Neuronal stem cell (in vitro differentiated cells): Measurements from ENCODE around the gene ZNF687.

ENCODE experiments used
- DNase-seq: peaks from one replicate; pipeline ENCODE4 v3.0.0-alpha.2; 2013; ENCODE audit warnings: low spot score
- H2AFZ ChIP-seq: one replicate; pipeline ENCODE4 v1.6.1; 2013; ENCODE audit warnings: mild to moderate bottlenecking, low read length, inconsistent platforms
- H2AK5ac ChIP-seq: 2 replicates; pipeline ENCODE4 v1.6.1; 2013; ENCODE audit warnings: low read depth, mild to moderate bottlenecking, inconsistent platforms, low read length, moderate library complexity, mixed read lengths
- H2BK120ac ChIP-seq: 2 replicates; pipeline ENCODE4 v1.6.1; 2013; ENCODE audit warnings: low read depth, mild to moderate bottlenecking, inconsistent platforms, low read length, moderate library complexity, mixed read lengths
- H2BK12ac ChIP-seq: one replicate; pipeline ENCODE4 v1.6.1; 2013; ENCODE audit warnings: low read length, inconsistent platforms
- H2BK15ac ChIP-seq: 2 replicates; pipeline ENCODE4 v1.6.1; 2013; ENCODE audit warnings: mild to moderate bottlenecking, low read length, inconsistent platforms, mixed read lengths
- H2BK5ac ChIP-seq: one replicate; pipeline ENCODE4 v1.6.1; 2013; ENCODE audit warnings: inconsistent platforms, mild to moderate bottlenecking, low read length, moderate library complexity
- H3K14ac ChIP-seq: one replicate; pipeline ENCODE4 v1.6.1; 2013; ENCODE audit warnings: low read length, inconsistent platforms
- H3K18ac ChIP-seq: 2 replicates; pipeline ENCODE4 v1.6.1; 2013; ENCODE audit warnings: low read length, inconsistent platforms
- H3K23ac ChIP-seq: 2 replicates; pipeline ENCODE4 v1.6.1; 2013; ENCODE audit warnings: low read depth, mild to moderate bottlenecking, mixed read lengths, low read length, inconsistent platforms; ENCODE audit not compliant: poor library complexity
- H3K27ac ChIP-seq: replicated peaks from 3 replicates; pipeline ENCODE4 v1.5.1; 2013; ENCODE audit warnings: low read length, inconsistent platforms
- H3K27me3 ChIP-seq, 3 experiments: 2 replicates each; pipeline ENCODE4 v1.6.1; 2013; ENCODE audit warnings: low read length in 3 of 3, mild to moderate bottlenecking in 2 of 3, inconsistent platforms in 1 of 3, low read depth in 1 of 3, mixed read lengths in 1 of 3, moderate library complexity in 1 of 3; ENCODE audit not compliant: control insufficient read depth in 3 of 3, insufficient read depth in 3 of 3
- H3K36me3 ChIP-seq, 2 donors: replicated peaks in 1 of 2; 2 replicates each; pipeline ENCODE4 v1.6.1; 2013; ENCODE audit warnings: low read length in 2 of 2; ENCODE audit not compliant: control insufficient read depth in 2 of 2, insufficient read depth in 2 of 2
- H3K4ac ChIP-seq: 2 replicates; pipeline ENCODE4 v1.6.1; 2013; ENCODE audit warnings: inconsistent platforms, mild to moderate bottlenecking, low read length, moderate library complexity
- H3K4me1 ChIP-seq, 2 donors: 1 replicate in 1 of 2; 2 replicates in 1 of 2; pipeline ENCODE4 v1.6.1; 2013; ENCODE audit warnings: low read length in 2 of 2, low read depth in 1 of 2; ENCODE audit not compliant: control insufficient read depth in 2 of 2, insufficient read depth in 1 of 2
- H3K4me2 ChIP-seq: one replicate; pipeline ENCODE4 v1.6.1; 2013; ENCODE audit warnings: mild to moderate bottlenecking, low read length, inconsistent platforms; ENCODE audit not compliant: insufficient read depth, poor library complexity, severe bottlenecking
- H3K4me3 ChIP-seq, 2 donors: 2 replicates each; pipeline ENCODE4 v1.5.1; 2013; ENCODE audit warnings: low read length in 2 of 2, mild to moderate bottlenecking in 2 of 2, inconsistent platforms in 1 of 2, moderate library complexity in 1 of 2
- H3K79me1 ChIP-seq: one replicate; pipeline ENCODE4 v1.6.1; 2013; ENCODE audit warnings: low read depth, mild to moderate bottlenecking, inconsistent platforms, low read length, moderate library complexity
- H3K9ac ChIP-seq: one replicate; pipeline ENCODE4 v1.6.1; 2013; ENCODE audit warnings: mild to moderate bottlenecking, low read depth, low read length, inconsistent platforms; ENCODE audit not compliant: poor library complexity
- H3K9me3 ChIP-seq, 2 donors: replicated peaks in 1 of 2; 2 replicates each; pipeline versions ENCODE3 to v1.6.1; 2013; ENCODE audit warnings: low read length in 2 of 2, mild to moderate bottlenecking in 2 of 2, inconsistent platforms in 1 of 2, low read depth in 1 of 2, mixed read lengths in 1 of 2, moderate library complexity in 1 of 2; ENCODE audit not compliant: control insufficient read depth in 2 of 2, insufficient read depth in 1 of 2
- H4K8ac ChIP-seq: one replicate; pipeline ENCODE4 v1.6.1; 2013; ENCODE audit warnings: low read depth, mild to moderate bottlenecking, inconsistent platforms, low read length, moderate library complexity
- H4K91ac ChIP-seq: one replicate; pipeline ENCODE4 v1.6.1; 2013; ENCODE audit warnings: low read length, low read depth, mild to moderate bottlenecking, inconsistent platforms; ENCODE audit not compliant: poor library complexity
- WGBS, 2 donors: extraction: QIAGEN DNeasy Blood & Tissue Kit; methylation state at CpG; one replicate each; pipeline ENCODE4 v1.1.7; 2013; ENCODE audit warnings: missing lambda C conversion rate in 2 of 2, mixed read lengths in 1 of 2; ENCODE audit not compliant: insufficient read length in 2 of 2, insufficient replicate concordance in 1 of 2; ENCODE audit errors: extremely low coverage in 2 of 2; 5-methylcytosine and 5-hydroxymethylcytosine counted together

Gene ZNF687

DNA sequence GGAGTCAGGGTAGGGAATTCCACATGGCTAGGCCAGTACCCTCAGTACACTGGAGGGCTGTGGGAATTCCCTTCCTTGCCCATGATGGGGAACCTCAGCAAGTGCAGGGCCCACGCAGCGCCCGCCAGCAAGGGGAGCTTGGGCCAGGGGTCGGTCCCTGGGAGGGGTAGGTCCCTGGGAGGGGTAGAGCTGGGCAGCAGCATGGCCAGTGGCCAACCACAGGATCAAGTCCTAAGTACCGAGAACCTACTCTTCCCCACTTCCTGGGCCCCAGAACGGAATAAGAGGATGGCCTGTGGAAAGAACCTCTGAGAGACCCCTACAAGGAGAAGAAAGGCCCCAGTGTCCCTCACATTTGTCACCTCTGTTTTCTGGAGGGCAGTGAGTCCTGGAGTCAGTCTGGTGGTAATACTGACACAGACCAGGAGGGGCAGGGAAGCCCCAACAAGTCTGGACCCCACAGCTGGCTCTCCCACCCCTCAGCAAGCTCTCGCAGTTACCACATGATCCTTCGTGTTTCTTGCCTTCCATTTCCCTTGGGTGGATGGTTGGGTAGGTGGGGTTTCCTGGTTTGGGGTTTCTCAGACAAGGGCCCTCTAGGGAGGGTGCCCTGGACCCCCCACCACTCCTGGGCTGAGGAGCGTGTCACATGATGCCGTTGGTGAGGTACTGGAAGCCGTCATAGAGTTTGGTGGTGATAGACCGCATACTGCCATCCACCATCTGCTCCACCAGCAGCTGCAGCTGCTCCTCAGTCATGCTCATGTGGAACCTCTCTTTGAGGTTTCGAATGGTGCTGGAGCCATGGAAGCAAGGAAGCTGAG, 10.3 kb downstream of the ZNF687 start:
- Histone ChIP-seq H3K27me3 (no peaks in the 10 kb centered on the region), H3K23ac (no peak overlapping the region), H3K4me3 (no peak overlapping the region), H4K8ac (peak overlapping the region; percentile 57), H2AK5ac (peak overlapping the region; percentile 49), H3K9me3 (no peaks in the 10 kb centered on the region), H3K18ac (peak overlapping the region; percentile 45), H2BK15ac (no peak overlapping the region), H3K36me3 (peaks cover 49 to 92% of the 10 kb centered on the region in 2 donors), H3K4ac (no peak overlapping the region), H3K9ac (no peak overlapping the region), H2BK120ac (no peak overlapping the region), H2BK5ac (no peak overlapping the region), H3K14ac (no peak overlapping the region), H3K79me1 (peaks cover 18% of the 10 kb centered on the region), H4K91ac (no peak overlapping the region), H3K27ac (peak overlapping the region; percentile 33), H3K4me2 (no peak overlapping the region), H2AFZ (no peak overlapping the region), H2BK12ac (no peak overlapping the region), H3K4me1 (peaks cover 9 to 16% of the 10 kb centered on the region in 2 donors)
- WGBS, 2 donors = no CpG with 5 or more reads among the region's 13 CpGs
- no peak for DNase-seq

DNA sequence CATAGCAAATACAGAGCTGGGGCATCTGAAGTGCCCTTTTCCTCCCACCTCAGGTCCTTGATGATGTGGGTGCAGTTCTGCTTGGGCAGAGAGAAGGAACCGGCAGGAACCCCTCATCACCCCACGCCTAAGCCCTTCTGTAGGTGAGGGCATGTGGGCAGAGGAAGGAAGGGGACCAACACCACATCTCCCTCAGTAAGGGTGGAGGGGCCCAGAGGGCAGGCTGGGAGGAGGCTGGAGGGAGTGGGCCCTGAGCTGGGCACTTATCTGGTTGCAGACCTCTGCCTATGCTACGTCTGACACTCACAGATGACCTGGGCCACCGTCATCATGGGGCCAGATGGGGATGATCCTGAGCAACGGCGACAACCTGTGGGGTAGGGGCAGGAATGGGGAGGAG, 11.0 kb downstream of the ZNF687 start:
- Histone ChIP-seq H3K4me1 (peaks cover 9 to 16% of the 10 kb centered on the region in 2 donors), H3K36me3 (peaks cover 46 to 91% of the 10 kb centered on the region in 2 donors), H2BK120ac (no peak overlapping the region), H2BK5ac (no peak overlapping the region), H3K27ac (no peak overlapping the region), H3K79me1 (peaks cover 11% of the 10 kb centered on the region), H3K14ac (no peak overlapping the region), H2BK12ac (no peak overlapping the region), H2AFZ (no peak overlapping the region), H4K8ac (no peak overlapping the region), H3K4ac (no peak overlapping the region), H3K4me3 (no peak overlapping the region), H3K4me2 (no peak overlapping the region), H2AK5ac (no peak overlapping the region), H3K27me3 (no peaks in the 10 kb centered on the region), H3K18ac (no peak overlapping the region), H3K9me3 (no peaks in the 10 kb centered on the region), H3K23ac (no peak overlapping the region), H3K9ac (no peak overlapping the region), H4K91ac (no peak overlapping the region), H2BK15ac (peak overlapping the region; percentile 41)
- WGBS, 2 donors = no CpG with 5 or more reads among the region's 6 CpGs
- DNase-seq = no peak

DNA sequence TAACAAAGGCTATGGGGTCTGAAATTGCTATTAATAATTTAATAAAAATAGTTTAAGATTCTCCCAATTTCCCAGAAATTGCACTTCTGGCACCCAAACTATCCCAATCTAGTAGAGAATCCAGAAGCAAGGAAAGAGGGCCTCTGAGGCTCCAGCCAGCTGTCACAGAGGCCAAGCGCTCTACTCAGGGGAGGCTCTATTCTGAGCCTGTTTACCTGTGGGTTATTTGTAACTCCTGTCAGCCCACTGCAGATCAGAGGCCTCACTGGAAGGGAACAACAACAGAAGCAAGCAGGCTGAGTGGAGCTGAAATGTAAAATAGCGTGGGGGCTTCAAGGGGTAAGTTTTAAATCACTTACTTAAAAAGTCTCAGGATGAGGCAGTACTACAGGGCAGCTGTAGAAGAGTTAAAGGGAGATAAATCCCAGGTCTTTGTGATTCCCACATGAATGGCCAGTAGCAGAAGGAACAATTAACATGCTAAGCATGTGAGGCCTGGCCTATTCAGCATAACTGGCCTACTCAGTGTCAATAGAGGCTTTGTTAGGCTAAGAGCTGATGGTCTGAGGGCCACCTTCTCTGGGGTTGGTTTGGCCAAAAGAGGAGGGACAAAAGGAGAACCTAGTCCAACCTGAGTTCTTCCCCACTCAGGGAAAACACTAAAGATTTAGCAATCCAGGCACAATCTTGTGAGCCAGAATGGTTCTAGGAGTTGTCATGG, 12.8 kb downstream of the ZNF687 start:
- no peak for DNase-seq
- H2BK5ac ChIP-seq = no peak overlapping the region

DNA sequence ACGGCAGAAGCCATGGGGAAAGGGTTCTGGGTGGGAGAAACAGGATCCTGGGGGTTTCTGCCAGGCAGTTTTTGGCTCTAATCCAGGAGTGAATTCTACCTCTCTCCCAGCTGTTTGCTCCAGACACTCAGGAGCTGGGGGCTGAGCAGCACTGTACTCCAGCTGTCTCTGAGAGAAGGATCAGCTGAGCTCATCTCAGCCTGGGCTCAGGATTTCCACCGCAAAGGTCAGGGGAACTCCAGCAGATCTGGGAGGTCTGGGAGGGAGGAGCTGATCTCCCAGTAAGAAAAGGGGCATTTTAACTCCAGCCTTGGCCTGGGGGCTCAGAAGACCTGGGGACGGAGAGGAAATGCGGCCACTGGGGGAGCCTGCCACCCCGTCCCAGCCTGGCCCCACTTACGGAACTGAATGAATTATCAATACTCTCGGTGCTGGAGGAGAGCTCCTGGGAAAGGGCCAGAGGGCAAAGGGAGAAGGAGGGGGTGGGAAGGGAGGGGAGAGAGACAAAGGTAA, 27.8 kb downstream of the ZNF687 start:
- peak overlapping the region; percentile 32 for H3K18ac ChIP-seq
- H2BK5ac ChIP-seq = no peak overlapping the region
- no peaks in the 10 kb centered on the region for H3K79me1 ChIP-seq
- no peak overlapping the region for H2BK120ac ChIP-seq
- H3K23ac ChIP-seq = no peak overlapping the region
- peak overlapping the region; percentile 32 for H3K4me2 ChIP-seq
- no peaks in the 10 kb centered on the region for H3K27me3 ChIP-seq
- no peak overlapping the region for H3K14ac ChIP-seq
- H3K4ac ChIP-seq = no peak overlapping the region
- peaks cover 3 to 22% of the 10 kb centered on the region in 2 donors for H3K4me1 ChIP-seq
- no peak overlapping the region for H3K9ac ChIP-seq
- no peak overlapping the region for H3K4me3 ChIP-seq
- no peak overlapping the region for H2BK12ac ChIP-seq
- no peak overlapping the region for H4K91ac ChIP-seq
- no peak overlapping the region for H4K8ac ChIP-seq
- H2BK15ac ChIP-seq = no peak overlapping the region
- H2AK5ac ChIP-seq = no peak overlapping the region
- H3K9me3 ChIP-seq = no peaks in the 10 kb centered on the region
- WGBS, 2 donors = no CpG with 5 or more reads among the region's 7 CpGs
- H3K27ac ChIP-seq = peak overlapping the region; percentile 78
- peaks cover 30 to 95% of the 10 kb centered on the region in 2 donors for H3K36me3 ChIP-seq
- DNase-seq = no peak
- no peak overlapping the region for H2AFZ ChIP-seq

More for the DNA sequence above, 12.8 kb downstream of the ZNF687 start:
- Histone ChIP-seq H3K79me1 (peaks cover 4% of the 10 kb centered on the region), H3K9me3 (no peaks in the 10 kb centered on the region), H2BK15ac (no peak overlapping the region), H2AK5ac (no peak overlapping the region), H3K18ac (no peak overlapping the region), H3K36me3 (peaks cover 36 to 91% of the 10 kb centered on the region in 2 donors), H3K27ac (peak overlapping the region; percentile 53), H2BK12ac (no peak overlapping the region), H4K91ac (no peak overlapping the region), H3K4me3 (no peak overlapping the region), H3K4ac (no peak overlapping the region), H2AFZ (no peak overlapping the region), H4K8ac (no peak overlapping the region), H2BK120ac (no peak overlapping the region), H3K9ac (no peak overlapping the region), H3K23ac (no peak overlapping the region), H3K27me3 (no peaks in the 10 kb centered on the region), H3K14ac (no peak overlapping the region), H3K4me2 (no peak overlapping the region), H3K4me1 (peaks cover 9 to 16% of the 10 kb centered on the region in 2 donors)
- no CpG with 5 or more reads among the region's 2 CpGs for WGBS, 2 donors
